ENCODE measurements around the gene PRPH. TPM values are rescaled to one million over a fixed set of nuclear protein-coding genes. Genes with fewer than 3 reads are reported as not detected.

PRPH gene
- total and polyA plus RNA-seq, 2 donors (not counting 1 experiment from before 2014, with no cell fraction given), result not detected

DNA sequence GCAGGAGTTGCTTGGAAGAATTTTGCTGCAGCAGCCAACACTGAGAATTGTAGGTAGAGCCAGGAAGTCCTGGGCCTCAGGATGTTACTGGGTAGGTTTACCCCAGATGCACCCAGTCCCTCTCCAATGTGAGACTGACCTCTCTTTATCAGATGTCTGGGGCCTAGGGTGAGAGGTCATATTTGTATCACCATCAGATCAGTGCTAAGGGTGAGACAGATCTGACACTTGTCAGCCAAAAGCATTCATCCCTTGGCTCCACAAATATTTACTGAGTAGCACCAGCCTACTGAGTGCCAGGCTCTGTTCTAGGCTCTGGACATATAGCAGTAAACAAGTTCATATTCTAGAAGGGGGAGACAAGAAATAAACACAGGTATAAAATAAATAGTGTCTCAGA is 32.4 kb downstream of the PRPH start:
- Mint-ChIP-seq H3K4me1 (peaks cover 19% of the 10 kb centered on the region), H3K27me3 (peaks cover 10% of the 10 kb centered on the region), H3K9me3 (ENCODE audit: insufficient read depth) (no peaks in the 10 kb centered on the region), H3K4me3 (no peak overlapping the region), H3K27ac (no peak overlapping the region)
- DNase-seq (no peak), ATAC-seq (ENCODE audit: low read depth) (no peak)
- no peaks in the 10 kb centered on the region for H3K36me3 ChIP-seq (replicated peaks in 1 of 2; ENCODE audit: control extremely low read depth in 1 of 2, control insufficient read depth in 1 of 2, extremely low read depth in 1 of 2, insufficient read depth in 2 of 2, low read length in 1 of 2)
- no peak overlapping the region for H3K9ac ChIP-seq (ENCODE audit: low read length)
- no peaks in the 10 kb centered on the region for H4K20me1 ChIP-seq (ENCODE audit: control insufficient read depth, insufficient read depth, low read length, poor library complexity, severe bottlenecking)
- ChIA-PET CTCF (no interaction called here), POLR2A (no interaction called here)
- peaks cover 0 to 11% (median 2%) of the 10 kb centered on the region in 4 experiments for H3K27me3 ChIP-seq (replicated peaks in 1 of 4; ENCODE audit: control extremely low read depth in 1 of 4, control insufficient read depth in 3 of 4, insufficient read depth in 4 of 4, low read length in 3 of 4)
- no peak overlapping the region for H3K4me2 ChIP-seq (replicated peaks; ENCODE audit: low read depth, low read length, poor library complexity, severe bottlenecking)
- no peak overlapping the region for H3K27ac ChIP-seq (ENCODE audit: low read length in 2 of 2)
- peaks cover 6 to 11% of the 10 kb centered on the region in 2 donors for H3K4me1 ChIP-seq (ENCODE audit: control insufficient read depth in 2 of 2, insufficient read depth in 2 of 2, low read length in 2 of 2)
- peaks cover 0 to 3% (median 0%) of the 10 kb centered on the region in 3 donors for H3K9me3 ChIP-seq (ENCODE audit: control extremely low read depth in 1 of 3, control insufficient read depth in 2 of 3, insufficient read depth in 1 of 3, low read length in 2 of 3)
- intact Hi-C loops (cut with micrococcal nuclease), result no loop called here
- H2AFZ ChIP-seq (ENCODE audit: insufficient read depth, low read depth, low read length, poor library complexity, severe bottlenecking), result no peak overlapping the region
- H3K4me3 ChIP-seq (ENCODE audit: control extremely low read depth in 1 of 5, extremely low read depth in 1 of 5, insufficient read depth in 1 of 5, low read depth in 2 of 5, low read length in 4 of 5), result no peak overlapping the region
- TF ChIP-seq, protein P1, sequence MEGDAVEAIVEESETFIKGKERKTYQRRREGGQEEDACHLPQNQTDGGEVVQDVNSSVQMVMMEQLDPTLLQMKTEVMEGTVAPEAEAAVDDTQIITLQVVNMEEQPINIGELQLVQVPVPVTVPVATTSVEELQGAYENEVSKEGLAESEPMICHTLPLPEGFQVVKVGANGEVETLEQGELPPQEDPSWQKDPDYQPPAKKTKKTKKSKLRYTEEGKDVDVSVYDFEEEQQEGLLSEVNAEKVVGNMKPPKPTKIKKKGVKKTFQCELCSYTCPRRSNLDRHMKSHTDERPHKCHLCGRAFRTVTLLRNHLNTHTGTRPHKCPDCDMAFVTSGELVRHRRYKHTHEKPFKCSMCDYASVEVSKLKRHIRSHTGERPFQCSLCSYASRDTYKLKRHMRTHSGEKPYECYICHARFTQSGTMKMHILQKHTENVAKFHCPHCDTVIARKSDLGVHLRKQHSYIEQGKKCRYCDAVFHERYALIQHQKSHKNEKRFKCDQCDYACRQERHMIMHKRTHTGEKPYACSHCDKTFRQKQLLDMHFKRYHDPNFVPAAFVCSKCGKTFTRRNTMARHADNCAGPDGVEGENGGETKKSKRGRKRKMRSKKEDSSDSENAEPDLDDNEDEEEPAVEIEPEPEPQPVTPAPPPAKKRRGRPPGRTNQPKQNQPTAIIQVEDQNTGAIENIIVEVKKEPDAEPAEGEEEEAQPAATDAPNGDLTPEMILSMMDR (IDR thresholded peaks at IDR 0.05), result no peak
- TF ChIP-seq EZH2 (IDR thresholded peaks at IDR 0.05; ENCODE audit: borderline replicate concordance, insufficient read depth, low read depth, low read length, poor library complexity, severe bottlenecking), result no peak
- H3K79me2 ChIP-seq (ENCODE audit: control insufficient read depth, insufficient read depth, low read length), result peaks cover 6% of the 10 kb centered on the region

DNA sequence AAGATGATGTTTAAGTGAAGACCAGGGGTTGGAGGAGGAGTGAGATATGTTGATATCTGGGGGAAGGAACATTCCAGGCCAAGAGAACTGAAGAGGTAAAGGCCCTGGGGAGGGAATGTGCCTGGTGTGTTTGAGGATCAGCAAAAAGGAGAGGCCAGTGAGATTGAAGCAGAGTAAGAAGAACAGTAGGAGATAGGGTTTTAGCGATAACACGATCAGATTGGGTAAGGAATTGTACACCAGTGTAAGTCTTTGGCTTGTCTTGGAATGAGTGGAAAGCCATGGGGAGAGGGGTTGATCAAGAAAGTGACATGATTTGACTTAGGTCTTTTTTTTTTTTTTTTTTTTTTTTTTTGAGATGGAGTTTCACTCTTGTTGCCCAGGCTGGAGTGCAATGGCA is 32.9 kb downstream of the PRPH start:
- POLR2A ChIA-PET, result no interaction called here
- peaks cover 17% of the 10 kb centered on the region for H3K4me1 Mint-ChIP-seq
- DNase-seq (no peak), ATAC-seq (ENCODE audit: low read depth) (no peak)
- CTCF ChIA-PET, result no interaction called here
- peaks cover 0 to 16% (median 5%) of the 10 kb centered on the region in 4 experiments for H3K27me3 ChIP-seq (replicated peaks in 1 of 4; ENCODE audit: control extremely low read depth in 1 of 4, control insufficient read depth in 3 of 4, insufficient read depth in 4 of 4, low read length in 3 of 4)
- H3K9ac ChIP-seq (ENCODE audit: low read length), result no peak overlapping the region
- intact Hi-C loops (cut with micrococcal nuclease), result no loop called here
- H3K4me3 ChIP-seq (ENCODE audit: control extremely low read depth in 1 of 5, extremely low read depth in 1 of 5, insufficient read depth in 1 of 5, low read depth in 2 of 5, low read length in 4 of 5), result no peak overlapping the region
- H3K27ac Mint-ChIP-seq, result no peak overlapping the region
- TF ChIP-seq EZH2 (IDR thresholded peaks at IDR 0.05; ENCODE audit: borderline replicate concordance, insufficient read depth, low read depth, low read length, poor library complexity, severe bottlenecking), result no peak
- peaks cover 6% of the 10 kb centered on the region for H3K79me2 ChIP-seq (ENCODE audit: control insufficient read depth, insufficient read depth, low read length)
- WGBS (ENCODE audit: insufficient coverage), result 100% methylated on average over 2 of the region's 2 CpGs
- H3K36me3 ChIP-seq (replicated peaks in 1 of 2; ENCODE audit: control extremely low read depth in 1 of 2, control insufficient read depth in 1 of 2, extremely low read depth in 1 of 2, insufficient read depth in 2 of 2, low read length in 1 of 2), result no peaks in the 10 kb centered on the region
- peaks cover 0 to 3% (median 0%) of the 10 kb centered on the region in 3 donors for H3K9me3 ChIP-seq (ENCODE audit: control extremely low read depth in 1 of 3, control insufficient read depth in 2 of 3, insufficient read depth in 1 of 3, low read length in 2 of 3)
- H3K4me1 ChIP-seq (ENCODE audit: control insufficient read depth in 2 of 2, insufficient read depth in 2 of 2, low read length in 2 of 2), result peaks cover 10 to 13% of the 10 kb centered on the region in 2 donors
- H3K9me3 Mint-ChIP-seq (ENCODE audit: insufficient read depth), result no peaks in the 10 kb centered on the region
- no peak overlapping the region for H3K27ac ChIP-seq (ENCODE audit: low read length in 2 of 2)
- H3K4me3 Mint-ChIP-seq, result no peak overlapping the region
- H4K20me1 ChIP-seq (ENCODE audit: control insufficient read depth, insufficient read depth, low read length, poor library complexity, severe bottlenecking), result no peaks in the 10 kb centered on the region
- H3K4me2 ChIP-seq (replicated peaks; ENCODE audit: low read depth, low read length, poor library complexity, severe bottlenecking), result no peak overlapping the region
- H3K27me3 Mint-ChIP-seq, result peaks cover 15% of the 10 kb centered on the region
- no peak overlapping the region for H2AFZ ChIP-seq (ENCODE audit: insufficient read depth, low read depth, low read length, poor library complexity, severe bottlenecking)
